UCSD-AML1 (cell line): ENCODE measurements around the gene ANKRD11.

ENCODE experiments used
- DNase-seq: peaks from one replicate; lab custom pipeline; 2025; ENCODE audit not compliant: unreplicated experiment; lab: John Stamatoyannopoulos, UW

The ANKRD11 gene

GRCh38 chr16:89490439-89491237, at the start of gene ANKRD11:
TSS of gene ANKRD11 (minus strand) at chr16:89490561. CDS start at chr16:89317019, 173,542 bp downstream.
- peak; percentile 98 for DNase-seq

GRCh38 chr16:89538286-89538685, 47.9 kb upstream of the ANKRD11 start:
- DNase-seq, result no peak

GRCh38 chr16:89537549-89537925, 47.2 kb upstream of the ANKRD11 start:
- no peak for DNase-seq

- DNase-seq, result no peak
Observed at GRCh38 chr16:89536886-89537548, 46.7 kb upstream of the ANKRD11 start.

- no peak for DNase-seq
Observed at GRCh38 chr16:89536371-89536770, 46.0 kb upstream of the ANKRD11 start.

- peak; percentile 43 for DNase-seq
Observed at GRCh38 chr16:89534252-89534756, 43.9 kb upstream of the ANKRD11 start.

- DNase-seq, result no peak
Observed at GRCh38 chr16:89531821-89532526, 41.6 kb upstream of the ANKRD11 start.

- DNase-seq, result no peak
Observed at GRCh38 chr16:89530401-89531381, 40.3 kb upstream of the ANKRD11 start.

- DNase-seq, result no peak
Observed at GRCh38 chr16:89529097-89529496, 38.7 kb upstream of the ANKRD11 start.

- DNase-seq, result no peak
Observed at GRCh38 chr16:89525146-89525913, 35.0 kb upstream of the ANKRD11 start.

GRCh38 chr16:89523680-89524344, 33.5 kb upstream of the ANKRD11 start:
- no peak for DNase-seq

- no peak for DNase-seq
Observed at GRCh38 chr16:89522287-89522686, 31.9 kb upstream of the ANKRD11 start.

GRCh38 chr16:89519881-89520280, 29.5 kb upstream of the ANKRD11 start:
- no peak for DNase-seq

- DNase-seq, result no peak
Observed at GRCh38 chr16:89517128-89517527, 26.8 kb upstream of the ANKRD11 start.

GRCh38 chr16:89512453-89512852, 22.1 kb upstream of the ANKRD11 start:
- DNase-seq, result no peak

- no peak for DNase-seq
Observed at GRCh38 chr16:89511374-89511773, 21.0 kb upstream of the ANKRD11 start.

- DNase-seq, result no peak
Observed at GRCh38 chr16:89510526-89510925, 20.2 kb upstream of the ANKRD11 start.

GRCh38 chr16:89507834-89508590, 17.7 kb upstream of the ANKRD11 start, which contains the start of gene SPG7:
TSS of gene SPG7 (plus strand) at chr16:89508403. CDS start at chr16:89508418, 15 bp downstream.
- DNase-seq, result peak; percentile 92
